GM19467 (cell line): ENCODE measurements around the gene STT3A.

Experiments
- ATAC-seq: cut with Tn5 transposase; IDR thresholded peaks from one replicate; pipeline ENCODE4 v1.9.1; 2021; ENCODE audit warnings: mild to moderate bottlenecking, moderate library complexity; ENCODE audit not compliant: unreplicated experiment

The STT3A gene

GRCh38 chr11:125649465-125650166 lies 57.0 kb downstream of the STT3A start:
- no peak for ATAC-seq

DNA sequence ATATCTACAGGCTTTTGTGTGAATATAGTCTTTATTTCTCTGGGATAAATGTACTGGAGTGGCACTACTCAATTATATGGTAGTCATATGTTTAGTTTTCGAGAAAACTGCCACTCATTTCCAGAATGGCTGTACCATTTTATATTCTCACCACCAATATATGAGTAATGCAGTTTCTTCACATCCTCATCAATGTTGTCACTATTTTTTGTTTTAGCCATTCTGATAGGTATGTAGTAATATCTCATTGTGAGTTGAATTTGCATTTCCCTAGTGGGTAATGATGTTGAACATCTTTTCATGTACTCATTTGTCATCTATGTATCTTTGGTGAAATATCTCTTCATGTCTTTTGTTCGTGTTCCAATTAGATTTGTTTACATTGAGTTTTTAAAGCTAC lies 70.0 kb downstream of the STT3A start:
- no peak for ATAC-seq

DNA sequence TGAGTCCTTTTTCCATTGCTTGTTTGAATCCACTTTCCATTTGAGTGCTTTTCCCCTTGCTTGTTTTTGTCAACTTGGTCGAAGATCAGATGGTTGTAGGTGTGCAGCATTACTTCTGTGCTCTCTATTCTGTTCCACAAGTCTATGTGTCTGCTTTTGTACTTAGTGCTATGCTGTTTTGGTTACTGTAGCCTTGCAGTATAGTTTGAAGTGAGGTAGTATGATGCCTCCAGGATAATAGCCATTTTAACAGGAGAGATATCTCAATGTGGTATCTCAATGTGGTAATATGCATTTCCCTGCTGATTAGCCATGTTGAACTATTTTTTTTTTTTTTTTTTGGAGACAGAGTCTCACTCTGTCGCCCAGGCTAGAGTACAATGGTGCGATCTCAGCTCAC lies 71.3 kb downstream of the STT3A start:
- no peak for ATAC-seq

DNA sequence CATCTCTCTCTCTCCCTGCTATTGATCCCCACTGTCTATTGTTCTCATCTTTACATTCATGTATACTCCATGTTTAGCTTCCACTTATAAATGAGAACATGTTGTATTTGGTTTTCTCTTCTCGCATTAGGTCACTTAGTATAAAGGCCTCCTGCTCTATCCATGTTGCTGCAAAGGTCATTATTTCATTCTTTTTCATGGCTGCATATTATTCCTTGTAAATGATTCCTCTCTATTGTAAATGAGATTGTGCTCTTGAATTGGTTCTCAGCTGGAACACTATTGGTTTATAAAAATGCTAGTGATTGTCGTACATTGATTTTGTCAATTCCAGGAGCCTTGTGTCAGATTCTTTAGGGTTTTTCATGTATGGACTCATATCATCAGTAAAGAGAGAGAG lies 74.5 kb downstream of the STT3A start:
- no peak for ATAC-seq

- ATAC-seq: no peak
These were observed 77.5 kb downstream of the STT3A start for GRCh38 chr11:125670172-125670571.

GRCh38 chr11:125671561-125671960 lies 78.9 kb downstream of the STT3A start:
- ATAC-seq: no peak
